Body of pancreas (tissue), 4 donors: ENCODE data around the gene IVD.

Source experiments
- CTCF ChIP-seq, 7 experiments: fragments of 450-650 bp in 4 of 7; fragments of 200-600 bp in 3 of 7; sonication (generic) in 3 of 7; IDR thresholded peaks; one replicate each; pipeline ENCODE4 v1.5.1; 2016 to 2019; ENCODE audit warnings: antibody characterized with exemption in 7 of 7
- POLR2A ChIP-seq, 3 donors: fragments of 450-650 bp; IDR thresholded peaks; one replicate each; pipeline ENCODE4 v1.6.1; 2016; ENCODE audit warnings: antibody characterized with exemption in 3 of 3, mild to moderate bottlenecking in 2 of 3

GRCh38 chr15:40448354-40448753, 42.8 kb downstream of the IVD start:
- TF ChIP-seq POLR2A (IDR thresholded peaks at IDR 0.05) (no peak), CTCF (IDR thresholded peaks at IDR 0.05) (no peak)
